Measurements from ENCODE around the gene TTI1.

The TTI1 gene

GRCh38 chr20:38001981-38002380, 31.3 kb downstream of the TTI1 start:
- H3K27ac ChIP-seq (ENCODE audit: extremely low read depth, low read depth, low read length) = no peak overlapping the region
- ChIA-PET CTCF (no interaction called here), POLR2A (no interaction called here)
- H3K9me3 ChIP-seq (ENCODE audit: control insufficient read depth, insufficient read depth, low read depth, low read length) = no peaks in the 10 kb centered on the region
- H3K4me3 ChIP-seq (ENCODE audit: low read depth, low read length) = no peak overlapping the region
- no peaks in the 10 kb centered on the region for H3K4me1 ChIP-seq (ENCODE audit: control insufficient read depth, insufficient read depth, low read length)
- peaks cover 14 to 86% of the 10 kb centered on the region in 2 experiments for H3K36me3 ChIP-seq (ENCODE audit: control insufficient read depth in 2 of 2, insufficient read depth in 1 of 2, low read length in 2 of 2)
- TF ChIP-seq ZNF777 (tag by site-specific recombination; IDR thresholded peaks at IDR 0.05; ENCODE audit: borderline replicate concordance) (no peak), ZNF132 (tag by site-specific recombination; IDR thresholded peaks at IDR 0.05; ENCODE audit: borderline replicate concordance) (no peak), ZNF366 (tag by site-specific recombination; conservative IDR thresholded peaks at IDR 0.05) (no peak), KLF7 (tag by site-specific recombination; IDR thresholded peaks at IDR 0.05; ENCODE audit: borderline replicate concordance) (no peak), ZBTB20 (tag by site-specific recombination; IDR thresholded peaks at IDR 0.05) (no peak), ZNF394 (tag by site-specific recombination; IDR thresholded peaks at IDR 0.05; ENCODE audit: borderline replicate concordance) (no peak), YY1 (tag by site-specific recombination; IDR thresholded peaks at IDR 0.05) (no peak), ZNF148 (tag by site-specific recombination; IDR thresholded peaks at IDR 0.05; ENCODE audit: borderline replicate concordance) (no peak), KLF8 (tag by site-specific recombination; IDR thresholded peaks at IDR 0.05) (no peak), GLIS2 (tag by site-specific recombination; IDR thresholded peaks at IDR 0.05) (no peak)

GRCh38 chr20:38001173-38001875, 31.9 kb downstream of the TTI1 start:
- POLR2A ChIA-PET = no interaction called here
- H3K36me3 ChIP-seq (ENCODE audit: control insufficient read depth in 2 of 2, insufficient read depth in 1 of 2, low read length in 2 of 2) = peaks cover 14 to 87% of the 10 kb centered on the region in 2 experiments

GRCh38 chr20:38000293-38000692, 33.0 kb downstream of the TTI1 start:
- Histone ChIP-seq H3K36me3 (ENCODE audit: control insufficient read depth in 2 of 2, insufficient read depth in 1 of 2, low read length in 2 of 2) (peaks cover 14 to 91% of the 10 kb centered on the region in 2 experiments), H3K9me3 (ENCODE audit: control insufficient read depth, insufficient read depth, low read depth, low read length) (no peaks in the 10 kb centered on the region), H3K27ac (ENCODE audit: extremely low read depth, low read depth, low read length) (no peak overlapping the region), H3K4me1 (ENCODE audit: control insufficient read depth, insufficient read depth, low read length) (no peaks in the 10 kb centered on the region), H3K4me3 (ENCODE audit: low read depth, low read length) (no peak overlapping the region)
- ChIA-PET POLR2A (no interaction called here), CTCF (no interaction called here)
- TF ChIP-seq ZNF571 (tag by site-specific recombination; IDR thresholded peaks at IDR 0.05) (no peak), ZNF701 (tag by site-specific recombination; IDR thresholded peaks at IDR 0.05) (no peak), IKZF3 (tag by site-specific recombination; IDR thresholded peaks at IDR 0.05) (no peak), ZNF18 (tag by site-specific recombination; IDR thresholded peaks at IDR 0.05) (no peak), OSR2 (tag by site-specific recombination; IDR thresholded peaks at IDR 0.05) (no peak), ZNF362 (tag by site-specific recombination; IDR thresholded peaks at IDR 0.05) (no peak), REPIN1 (tag by site-specific recombination; IDR thresholded peaks at IDR 0.05; ENCODE audit: low read depth) (no peak), PATZ1 (tag by site-specific recombination; IDR thresholded peaks at IDR 0.05) (no peak), ZNF211 (tag by site-specific recombination; IDR thresholded peaks at IDR 0.05; ENCODE audit: low read depth) (no peak)

More at GRCh38 chr20:38001173-38001875, 31.9 kb downstream of the TTI1 start:
- CTCF ChIA-PET = interaction anchor here (0.7 kb wide), 1 partner anchor 220 kb away, joined by 3 read pairs; no protein-coding TSS in a partner anchor
- Histone ChIP-seq H3K9me3 (ENCODE audit: control insufficient read depth, insufficient read depth, low read depth, low read length) (no peaks in the 10 kb centered on the region), H3K27ac (ENCODE audit: extremely low read depth, low read depth, low read length) (no peak overlapping the region), H3K4me3 (ENCODE audit: low read depth, low read length) (no peak overlapping the region), H3K4me1 (ENCODE audit: control insufficient read depth, insufficient read depth, low read length) (no peaks in the 10 kb centered on the region)
- TF ChIP-seq ZNF266 (tag by site-specific recombination; IDR thresholded peaks at IDR 0.05; ENCODE audit: low read depth) (no peak), ZNF513 (tag by site-specific recombination; IDR thresholded peaks at IDR 0.05) (peak; percentile 62), ZNF548 (tag by site-specific recombination; IDR thresholded peaks at IDR 0.05) (no peak), KLF1 (tag by site-specific recombination; IDR thresholded peaks at IDR 0.05) (no peak), ZNF155 (tag by site-specific recombination; IDR thresholded peaks at IDR 0.05) (no peak)

Measured in HEK293 (cell line).